Activated T-helper 9 cell treated with anti-CD3 and anti-CD28 coated beads, Interleukin-2, amount 50 U/mL, for 16 hours (primary cell): ENCODE results near the gene DIAPH2.

ENCODE experiments used
- DNase-seq: peaks from one replicate; pipeline ENCODE4 v3.0.0-alpha.2; 2020; ENCODE audit warnings: low read depth

The DIAPH2 gene

DNA sequence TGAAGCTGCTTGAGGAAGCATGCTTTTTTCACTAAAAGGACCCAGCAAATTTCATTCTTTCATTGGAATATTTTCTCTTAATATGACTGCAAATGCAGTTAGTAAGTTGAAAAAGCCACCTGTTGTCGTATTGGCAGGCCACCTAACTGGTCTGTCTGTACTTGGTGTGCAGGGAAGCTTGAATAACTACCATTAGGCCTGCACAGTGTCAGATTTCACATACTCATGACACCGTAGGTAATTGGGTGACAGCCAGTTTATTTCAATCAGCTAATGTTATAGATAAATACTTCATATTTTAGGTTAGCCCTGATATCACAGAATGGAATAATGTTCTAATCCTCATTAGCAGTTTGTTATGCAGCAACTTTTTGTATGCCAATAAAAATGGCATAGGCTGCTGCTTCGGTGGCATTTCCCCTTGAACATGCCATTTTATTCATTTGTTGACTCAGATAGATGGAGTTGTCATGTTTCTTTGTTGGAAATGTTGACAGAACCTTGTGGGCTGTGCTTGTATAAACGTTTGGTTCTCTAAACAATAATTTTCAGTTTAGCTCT lies 372.8 kb downstream of the DIAPH2 start:
- no peak for DNase-seq

- DNase-seq: no peak
Observed at GRCh38 chrX:97060020-97060419, 375.4 kb downstream of the DIAPH2 start.

- no peak for DNase-seq
Observed at GRCh38 chrX:97065066-97065465, 380.4 kb downstream of the DIAPH2 start.

- DNase-seq: no peak
Observed at GRCh38 chrX:97065973-97066372, 381.3 kb downstream of the DIAPH2 start.

- no peak for DNase-seq
Observed at GRCh38 chrX:97066381-97066780, 381.7 kb downstream of the DIAPH2 start.

GRCh38 chrX:97070346-97070745 lies 385.7 kb downstream of the DIAPH2 start:
- no peak for DNase-seq

DNA sequence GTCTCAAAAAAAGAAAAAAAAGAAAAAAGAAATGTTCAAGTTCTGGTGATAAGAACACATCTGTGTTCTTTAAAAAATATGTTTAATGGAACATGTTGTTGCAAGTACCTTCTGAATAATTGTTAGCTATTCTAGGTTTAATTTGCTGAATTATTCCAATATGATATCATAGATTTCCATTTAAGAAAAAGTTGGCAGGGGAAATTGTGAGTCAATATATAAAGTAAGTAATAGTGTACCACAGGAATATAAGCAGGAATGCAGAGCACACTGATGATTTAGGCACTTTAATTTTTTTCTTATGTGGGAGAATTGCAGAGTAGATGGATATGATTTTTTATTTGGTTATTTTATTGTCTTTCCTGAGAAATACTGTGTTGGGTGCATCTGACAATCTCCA lies 389.8 kb downstream of the DIAPH2 start:
- DNase-seq: no peak

- DNase-seq: no peak
Observed at GRCh38 chrX:97089116-97089515, 404.5 kb downstream of the DIAPH2 start.

- no peak for DNase-seq
Observed at GRCh38 chrX:97096385-97096784, 411.7 kb downstream of the DIAPH2 start.

DNA sequence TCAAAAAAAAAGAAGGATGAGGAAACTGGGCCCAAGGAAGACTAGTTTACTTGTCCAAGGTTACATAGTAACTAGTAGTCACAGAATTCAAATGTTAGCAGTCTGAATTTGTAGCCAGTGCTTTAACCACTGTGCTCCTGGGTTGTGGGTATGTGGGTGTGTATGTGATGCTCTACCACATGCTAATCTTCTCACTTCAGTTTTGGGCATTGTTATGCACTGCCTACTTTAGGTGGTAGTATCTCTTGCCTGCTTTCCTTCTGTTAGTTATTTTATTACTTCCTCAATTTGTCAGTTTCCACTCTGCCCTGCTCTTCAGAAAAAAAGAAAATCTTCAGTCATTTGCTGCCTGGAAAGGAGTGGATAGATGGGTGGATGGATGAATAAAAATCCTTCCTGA lies 418.3 kb downstream of the DIAPH2 start:
- no peak for DNase-seq

- DNase-seq: no peak
Observed at GRCh38 chrX:97109730-97110129, 425.1 kb downstream of the DIAPH2 start.

GRCh38 chrX:97117572-97117971 lies 432.9 kb downstream of the DIAPH2 start:
- DNase-seq: no peak

- no peak for DNase-seq
Observed at GRCh38 chrX:97119474-97120109, 434.9 kb downstream of the DIAPH2 start.

DNA sequence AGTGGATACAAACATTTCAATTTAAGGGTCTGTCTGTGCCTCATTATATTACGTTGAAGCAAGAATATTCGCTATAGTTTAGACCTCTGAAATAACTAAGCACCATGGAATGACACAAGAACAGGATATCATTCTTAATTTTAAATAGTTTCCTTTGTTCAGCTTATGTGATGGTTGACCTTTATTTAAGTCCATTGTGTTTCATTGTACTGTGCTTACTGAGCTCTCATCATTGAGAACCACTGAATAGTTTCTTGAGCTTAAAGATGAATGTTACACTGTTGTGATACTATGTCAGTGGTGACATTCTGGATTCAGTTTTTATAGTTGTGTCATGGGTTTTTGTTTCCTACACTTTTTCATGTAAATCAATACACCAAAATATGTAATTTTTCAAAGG lies 438.4 kb downstream of the DIAPH2 start:
- DNase-seq: no peak

DNA sequence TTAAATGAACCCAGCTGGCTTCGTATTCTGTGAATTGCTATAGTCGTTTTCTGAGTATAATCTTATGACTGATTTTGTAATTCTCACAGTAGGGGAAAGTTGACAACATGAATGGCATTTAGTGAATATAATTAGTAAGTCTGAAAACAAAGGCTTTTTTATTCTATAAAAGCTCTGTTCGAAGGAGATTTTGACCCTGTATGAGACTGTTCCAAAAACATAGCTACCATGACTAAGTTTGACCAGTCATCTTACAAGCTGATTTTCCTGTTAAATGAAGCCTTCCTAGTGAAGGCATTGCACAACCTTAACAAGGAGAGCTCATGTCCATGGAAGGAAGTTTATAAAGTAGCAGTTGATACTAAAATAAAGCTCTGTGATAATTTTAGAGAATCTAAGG lies 441.4 kb downstream of the DIAPH2 start:
- DNase-seq: no peak

DNA sequence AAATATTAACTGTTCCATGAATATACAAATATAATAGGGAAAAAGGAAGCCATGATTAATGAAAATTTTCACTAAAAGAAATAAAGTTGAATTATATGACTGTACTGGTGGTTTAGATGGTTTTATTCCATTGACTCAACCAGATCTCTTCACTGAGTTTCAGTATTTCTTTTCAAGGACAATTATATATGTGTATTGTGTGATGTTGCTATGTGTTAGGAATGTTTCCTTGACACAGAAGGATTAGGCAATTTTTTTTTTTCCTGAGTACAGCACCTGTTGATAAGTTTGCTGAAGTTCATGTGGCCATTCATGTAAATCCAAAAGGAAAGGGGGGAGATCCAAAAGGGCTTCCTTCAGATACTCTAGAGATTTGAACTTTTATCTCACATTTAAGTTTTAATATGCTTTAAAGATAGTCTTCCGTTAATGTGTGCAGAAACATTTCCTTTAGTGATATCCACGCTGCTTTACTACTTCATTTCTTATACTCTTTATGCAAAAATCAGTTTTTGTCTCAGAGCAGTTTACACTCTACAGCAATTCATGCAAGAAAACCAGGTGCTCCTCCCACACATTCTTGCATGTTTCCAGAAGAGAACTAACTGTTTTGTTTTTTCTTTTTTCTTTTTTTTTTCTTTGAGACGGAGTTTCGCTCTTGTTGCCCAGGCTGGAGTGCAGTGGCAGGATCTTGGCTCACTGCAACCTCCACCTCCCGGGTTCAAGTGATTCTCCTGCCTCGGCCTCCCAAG lies 448.2 kb downstream of the DIAPH2 start:
- no peak for DNase-seq

DNA sequence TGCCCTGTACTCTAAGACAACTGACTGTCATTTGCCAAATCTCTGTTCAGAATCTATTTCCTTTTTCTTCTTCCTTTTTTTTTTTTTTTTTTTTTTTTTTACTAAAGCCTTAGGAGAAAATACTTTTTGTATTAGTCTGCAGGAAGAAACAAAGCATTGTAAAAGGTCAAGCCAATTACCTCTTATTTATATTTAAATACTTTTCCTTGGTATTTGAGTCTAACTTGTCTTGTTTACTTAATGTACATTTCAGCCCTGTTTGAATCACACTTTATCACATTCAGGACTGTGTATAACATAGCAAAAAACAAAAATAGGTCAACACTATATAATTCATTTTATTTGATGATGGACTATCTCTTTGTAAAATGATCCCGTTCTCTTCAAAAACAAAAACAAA lies 461.3 kb downstream of the DIAPH2 start:
- DNase-seq: no peak

DNA sequence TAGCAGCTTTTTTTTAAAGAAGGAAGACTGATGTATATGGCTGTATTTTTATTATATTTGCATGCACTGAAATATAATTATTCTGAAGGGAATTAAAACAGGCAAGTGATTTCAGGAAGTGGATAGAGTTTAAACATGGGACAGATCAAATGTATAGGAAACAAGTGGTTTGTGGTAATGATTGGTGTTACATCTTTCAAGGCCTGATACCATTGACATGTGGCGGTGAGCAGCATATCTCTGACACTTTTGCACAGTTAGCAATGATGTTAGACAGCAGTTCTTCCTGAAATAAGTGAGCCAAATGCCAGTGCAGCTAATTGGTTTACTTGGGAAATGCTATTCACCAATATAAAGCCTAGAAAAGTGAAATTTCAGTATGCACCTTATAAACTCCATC lies 471.2 kb downstream of the DIAPH2 start:
- DNase-seq: no peak

DNA sequence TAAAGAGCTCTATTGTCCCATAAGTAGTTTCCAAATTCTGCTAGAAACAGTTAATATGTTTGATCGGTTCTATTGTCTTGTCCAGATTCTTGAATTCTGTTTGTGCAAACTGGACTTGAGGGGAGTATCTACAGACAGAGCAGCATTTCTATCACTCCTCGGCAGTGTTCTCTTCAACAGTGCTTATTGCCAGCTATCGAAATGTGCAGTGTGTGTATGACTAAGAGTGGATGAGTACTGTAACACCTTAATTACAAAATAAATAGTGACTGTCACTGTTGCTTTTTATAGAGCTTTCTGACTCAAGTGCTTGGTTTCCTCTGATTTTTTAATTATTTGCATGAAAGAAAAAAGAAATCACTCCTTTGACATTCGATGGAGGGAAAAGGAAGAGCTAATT lies 473.6 kb downstream of the DIAPH2 start:
- DNase-seq: no peak

DNA sequence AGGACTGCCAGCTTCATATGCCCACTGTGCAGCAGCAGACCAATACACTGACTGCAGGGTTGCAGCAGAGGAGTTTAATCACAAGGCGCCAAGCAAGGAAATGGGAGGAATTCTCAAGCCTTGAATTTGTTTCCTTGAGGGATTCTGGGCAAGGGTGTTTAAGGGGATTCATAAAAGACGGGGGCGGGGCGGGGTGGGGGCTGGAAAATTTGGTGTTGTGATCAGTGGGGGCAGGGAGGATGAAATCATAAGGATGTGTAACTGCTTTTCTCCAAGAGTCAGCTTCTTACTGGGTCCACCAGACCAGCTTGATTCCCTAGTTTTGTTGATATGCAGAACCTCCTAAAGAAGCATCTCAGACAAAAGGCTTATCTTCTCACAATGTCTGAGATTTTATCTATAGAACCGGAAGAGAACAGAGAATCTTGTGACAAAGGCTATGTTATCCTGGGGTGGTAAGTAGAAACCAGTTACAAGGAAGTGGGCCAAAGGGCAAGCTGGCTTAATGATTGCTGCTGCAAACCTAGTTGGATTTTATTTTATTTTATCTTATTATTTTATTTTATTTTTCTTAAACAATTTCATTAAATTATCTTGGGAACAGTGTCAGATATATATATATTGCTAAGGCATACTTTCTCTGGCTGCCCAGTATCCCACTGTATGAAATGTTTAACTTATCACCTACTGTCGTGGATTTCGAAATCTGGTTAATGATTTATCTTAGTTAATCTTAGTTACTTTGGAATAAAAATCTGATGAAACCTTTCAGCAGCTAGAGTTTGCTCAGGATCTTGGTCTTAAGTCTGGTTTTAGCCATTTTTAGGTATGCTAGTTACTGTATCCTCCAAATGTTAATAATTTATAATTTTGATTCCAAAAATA lies 475.5 kb downstream of the DIAPH2 start:
- DNase-seq: no peak

DNA sequence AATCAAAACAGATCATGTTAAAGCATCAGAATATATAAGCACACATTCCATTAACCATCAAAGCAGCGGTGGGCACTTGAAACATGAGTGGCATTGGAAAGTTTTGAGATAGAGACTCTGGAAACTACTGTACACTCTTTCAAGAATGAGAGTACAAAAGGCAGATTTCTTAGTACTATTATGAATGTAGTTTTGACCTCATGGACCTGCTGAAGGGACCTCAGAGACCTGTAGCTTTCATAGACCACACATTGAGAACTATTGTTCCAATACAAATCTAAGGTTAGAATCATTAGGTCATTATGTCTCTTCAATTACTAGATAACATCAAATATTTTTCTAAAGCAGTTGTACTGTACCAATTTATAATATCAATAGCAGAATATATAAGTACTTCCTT lies 482.7 kb downstream of the DIAPH2 start:
- no peak for DNase-seq

- DNase-seq: no peak
Observed at GRCh38 chrX:97168646-97169045, 484.0 kb downstream of the DIAPH2 start.

DNA sequence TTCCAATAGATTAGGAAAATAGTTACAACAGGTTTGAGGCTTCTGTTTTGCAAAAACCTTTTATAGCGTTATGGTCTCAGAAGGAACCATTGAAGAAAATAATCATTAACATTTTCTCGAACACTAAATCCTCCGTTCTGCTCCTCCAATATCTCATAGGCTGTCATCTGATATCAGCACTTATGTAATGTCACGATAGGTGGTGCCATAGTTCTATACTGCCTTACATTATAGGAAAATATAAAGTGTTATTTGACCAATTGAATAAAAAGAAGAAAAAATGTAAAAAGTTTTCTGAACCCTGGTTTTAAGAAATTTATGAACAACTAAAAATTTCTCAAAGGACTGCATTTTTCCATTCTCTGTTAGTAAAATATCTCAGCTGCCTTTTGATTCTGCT lies 490.5 kb downstream of the DIAPH2 start:
- no peak for DNase-seq
